ENCODE data around the gene PRDM7. TPM values are rescaled to one million over a fixed set of nuclear protein-coding genes. Genes with fewer than 3 reads are reported as not detected.

Gene PRDM7
- total RNA-seq, 2 experiments from 2014 or later = not detected

GRCh38 chr16:90054554-90054953 lies 22.6 kb downstream of the PRDM7 start:
- H3K36me3 Mint-ChIP-seq = peaks cover 3% of the 10 kb centered on the region
- peaks cover 13% of the 10 kb centered on the region for H3K27me3 Mint-ChIP-seq
- H3K4me3 Mint-ChIP-seq = no peak overlapping the region
- CTCF ChIA-PET = no interaction called here
- H3K4me1 Mint-ChIP-seq = peaks cover 7% of the 10 kb centered on the region
- H3K27ac Mint-ChIP-seq = no peak overlapping the region
- no peak for ATAC-seq
- H3K9me3 Mint-ChIP-seq (ENCODE audit: low read depth) = peaks cover 15% of the 10 kb centered on the region
- DNase-seq = no peak

GRCh38 chr16:90053902-90054500 lies 23.1 kb downstream of the PRDM7 start:
- CTCF ChIA-PET = no interaction called here
- H3K36me3 Mint-ChIP-seq = peaks cover 3% of the 10 kb centered on the region
- peaks cover 15% of the 10 kb centered on the region for H3K9me3 Mint-ChIP-seq (ENCODE audit: low read depth)
- H3K4me3 Mint-ChIP-seq = no peak overlapping the region
- peaks cover 7% of the 10 kb centered on the region for H3K4me1 Mint-ChIP-seq
- H3K27ac Mint-ChIP-seq = no peak overlapping the region
- no peak for DNase-seq
- ATAC-seq = no peak
- peaks cover 16% of the 10 kb centered on the region for H3K27me3 Mint-ChIP-seq

GRCh38 chr16:90050969-90051368 lies 26.2 kb downstream of the PRDM7 start:
- Mint-ChIP-seq H3K27me3 (peaks cover 17% of the 10 kb centered on the region), H3K27ac (no peak overlapping the region), H3K9me3 (ENCODE audit: low read depth) (peaks cover 15% of the 10 kb centered on the region), H3K4me1 (peaks cover 6% of the 10 kb centered on the region), H3K4me3 (no peak overlapping the region), H3K36me3 (peaks cover 3% of the 10 kb centered on the region)
- DNase-seq (no peak), ATAC-seq (no peak)
- CTCF ChIA-PET = no interaction called here

GRCh38 chr16:90048737-90049330 lies 28.3 kb downstream of the PRDM7 start:
- ATAC-seq (no peak), DNase-seq (no peak)
- Mint-ChIP-seq H3K27ac (no peak overlapping the region), H3K36me3 (no peaks in the 10 kb centered on the region), H3K27me3 (peaks cover 17% of the 10 kb centered on the region), H3K4me3 (no peak overlapping the region), H3K9me3 (ENCODE audit: low read depth) (peaks cover 7% of the 10 kb centered on the region), H3K4me1 (peaks cover 6% of the 10 kb centered on the region)
- CTCF ChIA-PET = no interaction called here

- H3K9me3 Mint-ChIP-seq (ENCODE audit: low read depth) = peaks cover 5% of the 10 kb centered on the region
- peaks cover 6% of the 10 kb centered on the region for H3K4me1 Mint-ChIP-seq
- peaks cover 17% of the 10 kb centered on the region for H3K27me3 Mint-ChIP-seq
- CTCF ChIA-PET = no interaction called here
- DNase-seq = no peak
- no peak for ATAC-seq
- H3K36me3 Mint-ChIP-seq = no peaks in the 10 kb centered on the region
- no peak overlapping the region for H3K4me3 Mint-ChIP-seq
- H3K27ac Mint-ChIP-seq = no peak overlapping the region
Measured at GRCh38 chr16:90048347-90048722, 28.8 kb downstream of the PRDM7 start.

GRCh38 chr16:90047714-90048346 lies 29.3 kb downstream of the PRDM7 start:
- H3K36me3 Mint-ChIP-seq = no peaks in the 10 kb centered on the region
- H3K27ac Mint-ChIP-seq = no peak overlapping the region
- H3K27me3 Mint-ChIP-seq = peaks cover 17% of the 10 kb centered on the region
- H3K9me3 Mint-ChIP-seq (ENCODE audit: low read depth) = no peaks in the 10 kb centered on the region
- no peak for DNase-seq
- ATAC-seq = peak; percentile 42
- CTCF ChIA-PET = no interaction called here
- H3K4me1 Mint-ChIP-seq = peaks cover 6% of the 10 kb centered on the region
- H3K4me3 Mint-ChIP-seq = no peak overlapping the region

- ATAC-seq (no peak), DNase-seq (no peak)
- Mint-ChIP-seq H3K36me3 (no peaks in the 10 kb centered on the region), H3K27ac (no peak overlapping the region), H3K9me3 (ENCODE audit: low read depth) (no peaks in the 10 kb centered on the region), H3K4me3 (no peak overlapping the region), H3K4me1 (peaks cover 6% of the 10 kb centered on the region), H3K27me3 (peaks cover 17% of the 10 kb centered on the region)
- CTCF ChIA-PET = interaction anchor here (0.8 kb wide), 1 partner anchor 35 kb away, joined by 3 read pairs; no protein-coding TSS in a partner anchor
Measured at GRCh38 chr16:90046971-90047713, 30.0 kb downstream of the PRDM7 start.

- DNase-seq = no peak
- H3K36me3 Mint-ChIP-seq = no peaks in the 10 kb centered on the region
- H3K4me1 Mint-ChIP-seq = peaks cover 6% of the 10 kb centered on the region
- CTCF ChIA-PET = interaction anchor here (0.8 kb wide), 1 partner anchor 36 kb away, joined by 3 read pairs; no protein-coding TSS in a partner anchor
- peaks cover 17% of the 10 kb centered on the region for H3K27me3 Mint-ChIP-seq
- no peak overlapping the region for H3K27ac Mint-ChIP-seq
- H3K9me3 Mint-ChIP-seq (ENCODE audit: low read depth) = no peaks in the 10 kb centered on the region
- no peak overlapping the region for H3K4me3 Mint-ChIP-seq
- ATAC-seq = no peak
Measured at GRCh38 chr16:90046122-90046970, 30.8 kb downstream of the PRDM7 start.

GRCh38 chr16:90044111-90044551 lies 33.0 kb downstream of the PRDM7 start:
- peaks cover 13% of the 10 kb centered on the region for H3K27me3 Mint-ChIP-seq
- H3K36me3 Mint-ChIP-seq = no peaks in the 10 kb centered on the region
- CTCF ChIA-PET = no interaction called here
- DNase-seq (no peak), ATAC-seq (no peak)
- H3K27ac Mint-ChIP-seq = no peak overlapping the region
- H3K4me3 Mint-ChIP-seq = no peak overlapping the region
- no peaks in the 10 kb centered on the region for H3K9me3 Mint-ChIP-seq (ENCODE audit: low read depth)
- H3K4me1 Mint-ChIP-seq = peaks cover 6% of the 10 kb centered on the region

- Mint-ChIP-seq H3K27me3 (peaks cover 11% of the 10 kb centered on the region), H3K9me3 (ENCODE audit: low read depth) (no peaks in the 10 kb centered on the region), H3K36me3 (no peaks in the 10 kb centered on the region), H3K27ac (no peak overlapping the region), H3K4me3 (no peak overlapping the region), H3K4me1 (peaks cover 6% of the 10 kb centered on the region)
- CTCF ChIA-PET = no interaction called here
- ATAC-seq (no peak), DNase-seq (no peak)
Measured at GRCh38 chr16:90043526-90043925, 33.6 kb downstream of the PRDM7 start.

- Mint-ChIP-seq H3K27me3 (peaks cover 6% of the 10 kb centered on the region), H3K36me3 (no peaks in the 10 kb centered on the region), H3K27ac (no peak overlapping the region), H3K4me3 (no peak overlapping the region), H3K4me1 (peaks cover 3% of the 10 kb centered on the region), H3K9me3 (ENCODE audit: low read depth) (no peaks in the 10 kb centered on the region)
- ATAC-seq (no peak), DNase-seq (no peak)
- CTCF ChIA-PET = no interaction called here
Measured at GRCh38 chr16:90042946-90043514, 34.1 kb downstream of the PRDM7 start.

GRCh38 chr16:90041896-90042473 lies 35.1 kb downstream of the PRDM7 start:
- H3K4me3 Mint-ChIP-seq = no peak overlapping the region
- H3K4me1 Mint-ChIP-seq = peaks cover 3% of the 10 kb centered on the region

More at GRCh38 chr16:90041896-90042473, 35.1 kb downstream of the PRDM7 start:
- Mint-ChIP-seq H3K27ac (no peak overlapping the region), H3K27me3 (peaks cover 6% of the 10 kb centered on the region), H3K9me3 (ENCODE audit: low read depth) (no peaks in the 10 kb centered on the region), H3K36me3 (no peaks in the 10 kb centered on the region)
- ATAC-seq (no peak), DNase-seq (no peak)
- CTCF ChIA-PET = no interaction called here
